Glomerular endothelial cell (primary cell): Measurements from ENCODE around the gene STX8. TPM values are rescaled to one million over a fixed set of nuclear protein-coding genes. Genes with fewer than 3 reads are reported as not detected.

ENCODE experiments used
- DNase-seq: peaks from one replicate; pipeline ENCODE4 v3.0.0-alpha.2; 2011; ENCODE audit warnings: low read depth, low spot score; ENCODE audit errors: extremely low read depth
- total RNA-seq: library from RNA; depleted of rRNA; stranded (reverse); fragments of >200 nt; gene quantifications from 2 replicates; pipeline ENCODE4 v1.2.3, GENCODE V29; 2015

The STX8 gene
- total RNA-seq, 1 donor from 2014 or later: 81.6 TPM

GRCh38 chr17:9446528-9446927, 129.1 kb downstream of the STX8 start:
- no peak for DNase-seq

- no peak for DNase-seq
These were observed 130.2 kb downstream of the STX8 start for GRCh38 chr17:9445424-9445823.

GRCh38 chr17:9444687-9445086, 130.9 kb downstream of the STX8 start:
- DNase-seq: no peak

GRCh38 chr17:9443811-9444210, 131.8 kb downstream of the STX8 start:
- no peak for DNase-seq

- no peak for DNase-seq
These were observed 135.8 kb downstream of the STX8 start for GRCh38 chr17:9439851-9440250.

GRCh38 chr17:9436630-9437029, 139.0 kb downstream of the STX8 start:
- no peak for DNase-seq

GRCh38 chr17:9435165-9435564, 140.5 kb downstream of the STX8 start:
- no peak for DNase-seq

- DNase-seq: no peak
These were observed 141.0 kb downstream of the STX8 start for GRCh38 chr17:9434642-9435057.

GRCh38 chr17:9432934-9433421, 142.6 kb downstream of the STX8 start:
- no peak for DNase-seq

GRCh38 chr17:9432134-9432885, 143.3 kb downstream of the STX8 start:
- no peak for DNase-seq

GRCh38 chr17:9431620-9432019, 144.0 kb downstream of the STX8 start:
- no peak for DNase-seq

- no peak for DNase-seq
These were observed 147.9 kb downstream of the STX8 start for GRCh38 chr17:9427465-9428315.

GRCh38 chr17:9424071-9424640, 151.5 kb downstream of the STX8 start:
- no peak for DNase-seq

- DNase-seq: no peak
These were observed 154.1 kb downstream of the STX8 start for GRCh38 chr17:9421525-9421924.

GRCh38 chr17:9419932-9420453, 155.6 kb downstream of the STX8 start:
- no peak for DNase-seq

GRCh38 chr17:9414471-9414870, 161.1 kb downstream of the STX8 start:
- DNase-seq: no peak

- DNase-seq: no peak
These were observed 164.9 kb downstream of the STX8 start for GRCh38 chr17:9410737-9411136.

GRCh38 chr17:9410301-9410700, 165.3 kb downstream of the STX8 start:
- DNase-seq: no peak

GRCh38 chr17:9409878-9410277, 165.7 kb downstream of the STX8 start:
- DNase-seq: no peak

- DNase-seq: no peak
These were observed 166.5 kb downstream of the STX8 start for GRCh38 chr17:9408868-9409829.
